GM18505 (cell line): ENCODE results near the gene FALEC.
"Not testable (repeated sequence)": the region's sequence is repeated elsewhere in the genome, so short reads cannot be mapped to it uniquely, and the experiment has no call there.

Source experiments
- ATAC-seq: cut with Tn5 transposase; IDR thresholded peaks from one replicate; pipeline ENCODE4 v1.9.1; 2021; ENCODE audit not compliant: unreplicated experiment
- POLR2A ChIP-seq: IDR thresholded peaks from 4 replicates; pipeline ENCODE4 v1.6.1; 2011; ENCODE audit warnings: borderline replicate concordance; ENCODE audit not compliant: insufficient read depth, insufficient read length; ENCODE audit errors: extremely low read depth

The FALEC gene

GRCh38 chr1:150579945-150580642 is 64.5 kb downstream of the FALEC start:
- ATAC-seq = no peak
- no peak for TF ChIP-seq POLR2A

DNA sequence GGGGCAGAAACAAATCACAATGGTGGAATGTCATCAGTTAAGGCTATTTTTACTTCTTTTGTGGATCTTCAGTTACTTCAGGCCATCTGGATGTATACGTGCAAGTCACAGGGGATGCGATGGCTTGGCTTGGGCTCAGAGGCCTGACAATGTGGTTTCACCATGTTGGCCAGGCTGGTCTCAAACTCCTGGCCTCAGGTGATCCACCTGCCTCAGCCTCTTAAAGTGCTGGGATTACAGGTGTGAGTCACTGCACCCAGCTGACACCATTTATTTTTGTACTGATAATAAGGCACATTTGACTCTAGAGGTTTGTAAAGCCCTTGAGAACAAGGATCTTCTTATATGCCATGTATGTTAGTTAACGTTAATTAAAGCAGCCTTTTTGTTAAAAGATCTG is 65.4 kb downstream of the FALEC start:
- ATAC-seq = not testable (repeated sequence)

DNA sequence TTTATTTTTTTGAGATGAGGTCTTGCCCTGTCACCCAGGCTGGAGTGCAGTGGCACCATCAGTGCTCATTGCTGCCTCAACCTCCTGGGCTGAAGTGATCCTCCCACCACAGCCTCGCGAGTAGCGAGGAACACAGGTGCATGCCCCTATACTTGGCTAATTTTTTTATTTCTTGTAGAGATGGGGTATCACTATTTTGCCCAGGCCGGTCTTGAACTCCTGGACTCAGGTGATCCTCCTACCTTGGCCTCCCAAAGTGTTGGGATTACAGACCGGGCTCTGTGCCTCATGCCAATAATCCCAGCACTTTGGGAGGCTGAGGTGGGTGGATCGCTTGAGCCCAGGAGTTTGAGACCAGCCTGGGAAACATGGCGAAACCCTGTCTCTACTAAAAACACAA is 65.9 kb downstream of the FALEC start:
- ATAC-seq = not testable (repeated sequence)

DNA sequence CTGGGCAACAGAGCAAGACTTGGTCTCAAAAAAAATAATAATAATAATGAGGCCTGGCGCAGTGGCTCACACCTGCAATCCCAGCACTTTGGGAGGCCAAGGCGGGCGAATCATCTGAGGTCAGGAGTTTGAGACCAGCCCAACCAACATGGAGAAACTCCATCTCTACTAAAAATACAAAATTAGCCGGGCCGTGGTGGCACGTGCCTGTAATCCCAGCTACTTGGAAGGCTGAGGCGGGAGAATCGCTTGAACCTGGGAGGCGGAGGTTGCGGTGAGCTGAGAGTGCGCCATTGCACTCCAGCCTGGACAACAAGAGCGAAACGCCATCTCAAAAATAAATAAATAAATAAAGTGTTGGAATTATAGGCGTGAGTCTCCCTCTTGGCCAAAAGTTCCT is 66.4 kb downstream of the FALEC start:
- not testable (repeated sequence) for ATAC-seq

DNA sequence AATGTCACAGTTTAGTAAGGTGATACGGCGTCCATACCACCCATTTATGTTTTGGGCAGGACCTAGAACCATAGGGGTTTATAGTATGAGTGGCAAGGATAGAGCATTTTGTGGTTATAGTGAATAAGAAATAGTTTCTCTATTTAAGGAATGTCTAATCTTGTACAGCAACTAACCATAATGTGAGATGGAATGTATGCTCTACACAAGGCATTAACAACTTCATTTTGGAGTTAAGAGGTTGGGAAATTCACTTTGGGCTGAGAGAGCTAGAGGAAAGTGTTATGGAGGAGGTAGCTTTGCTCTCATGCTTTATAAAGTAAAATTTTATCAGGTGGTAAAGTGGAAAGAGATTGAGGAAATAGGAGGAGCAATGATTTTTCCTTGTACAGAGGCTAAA is 66.8 kb downstream of the FALEC start:
- TF ChIP-seq POLR2A = no peak
- no peak for ATAC-seq
